ENCODE results near the gene CDYL. TPM values are rescaled to one million over a fixed set of nuclear protein-coding genes. Genes with fewer than 3 reads are reported as not detected.
A peak's percentile ranks its signal among the peaks of the same experiment; 100 is the strongest.

Gene CDYL
- total and polyA plus RNA-seq, 8 donors: 3.4 to 15.3 (median 10.2) TPM

DNA sequence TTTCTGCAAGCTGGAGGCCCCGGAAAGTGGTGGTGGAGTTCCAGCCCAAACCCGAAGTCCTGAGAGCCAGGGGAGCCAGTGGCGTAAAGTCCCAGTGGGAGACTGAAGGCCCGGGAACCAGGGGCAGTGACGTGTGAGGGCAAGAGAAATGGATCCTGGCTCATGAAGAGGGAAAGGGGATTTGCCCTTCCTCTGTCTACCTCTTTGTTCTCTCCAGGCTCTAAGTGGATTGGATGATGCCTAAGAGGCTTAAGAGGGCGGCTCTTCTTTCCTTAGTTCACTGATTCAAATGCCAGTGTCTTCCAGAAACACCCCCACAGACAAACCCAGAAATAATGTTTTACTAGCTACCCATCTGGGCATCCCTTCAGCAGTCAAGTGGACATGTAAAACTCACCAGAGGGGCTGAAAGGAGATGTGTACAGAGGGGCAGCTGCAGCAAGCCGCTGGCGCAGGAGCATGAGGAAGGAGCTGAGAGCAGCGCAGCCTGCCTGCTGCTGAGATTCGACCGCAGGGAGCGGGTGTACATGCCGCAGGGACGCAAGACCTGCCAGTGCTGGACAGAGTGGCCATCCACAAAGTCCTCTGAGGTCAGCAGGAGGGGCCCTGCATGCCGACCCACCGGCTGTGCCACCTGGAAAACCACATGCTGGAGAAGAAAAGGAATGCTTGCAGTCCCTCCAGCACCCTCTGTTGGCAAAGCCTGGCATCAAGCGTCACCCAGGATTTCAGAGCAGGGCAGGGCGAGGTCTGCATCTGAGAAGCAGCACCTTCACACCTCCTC, 29.5 kb downstream of the CDYL start:
- WGBS, 2 donors: 67 to 70% methylated on average over 18 of the region's 18 CpGs

DNA sequence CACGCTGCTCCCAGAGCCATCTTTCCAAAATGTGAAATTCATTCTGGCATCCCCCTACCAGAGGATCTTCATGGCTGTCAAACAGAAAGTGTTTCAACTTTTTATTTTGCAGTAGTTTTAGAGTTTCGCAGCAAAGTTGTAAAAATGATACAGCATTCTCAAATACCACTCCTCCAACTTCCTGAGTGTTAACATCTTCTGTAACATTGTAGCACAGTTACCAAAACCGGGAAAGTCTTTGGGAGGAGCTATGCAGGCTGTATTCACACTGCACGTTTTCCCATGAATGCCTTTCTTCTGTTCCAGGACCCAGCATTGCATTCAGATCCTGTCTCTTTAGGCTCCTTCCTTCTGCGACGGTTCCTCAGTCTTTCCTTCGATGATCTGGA, 30.1 kb downstream of the CDYL start:
- intact Hi-C loops (cut with DNase I): no loop called here
- no peaks in the 10 kb centered on the region for H3K9me3 ChIP-seq

More for the DNA sequence above, 29.5 kb downstream of the CDYL start:
- no peak overlapping the region for H3K27ac ChIP-seq
- H3K27me3 ChIP-seq: no peaks in the 10 kb centered on the region
- H3K9me3 ChIP-seq: no peaks in the 10 kb centered on the region
- intact Hi-C loops (cut with DNase I): no loop called here
- no peaks in the 10 kb centered on the region for H3K4me1 ChIP-seq
- FAIRE-seq (no peak), ATAC-seq (peak; percentile 63 to 87 (median 83)), DNase-seq (peak; percentile 19 to 74 (median 44))
- TF ChIP-seq, protein P1, sequence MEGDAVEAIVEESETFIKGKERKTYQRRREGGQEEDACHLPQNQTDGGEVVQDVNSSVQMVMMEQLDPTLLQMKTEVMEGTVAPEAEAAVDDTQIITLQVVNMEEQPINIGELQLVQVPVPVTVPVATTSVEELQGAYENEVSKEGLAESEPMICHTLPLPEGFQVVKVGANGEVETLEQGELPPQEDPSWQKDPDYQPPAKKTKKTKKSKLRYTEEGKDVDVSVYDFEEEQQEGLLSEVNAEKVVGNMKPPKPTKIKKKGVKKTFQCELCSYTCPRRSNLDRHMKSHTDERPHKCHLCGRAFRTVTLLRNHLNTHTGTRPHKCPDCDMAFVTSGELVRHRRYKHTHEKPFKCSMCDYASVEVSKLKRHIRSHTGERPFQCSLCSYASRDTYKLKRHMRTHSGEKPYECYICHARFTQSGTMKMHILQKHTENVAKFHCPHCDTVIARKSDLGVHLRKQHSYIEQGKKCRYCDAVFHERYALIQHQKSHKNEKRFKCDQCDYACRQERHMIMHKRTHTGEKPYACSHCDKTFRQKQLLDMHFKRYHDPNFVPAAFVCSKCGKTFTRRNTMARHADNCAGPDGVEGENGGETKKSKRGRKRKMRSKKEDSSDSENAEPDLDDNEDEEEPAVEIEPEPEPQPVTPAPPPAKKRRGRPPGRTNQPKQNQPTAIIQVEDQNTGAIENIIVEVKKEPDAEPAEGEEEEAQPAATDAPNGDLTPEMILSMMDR (IDR thresholded peaks at IDR 0.05): peak; percentile 12 to 52 (median 34)
- no peak overlapping the region for H3K4me3 ChIP-seq
- no peaks in the 10 kb centered on the region for H3K36me3 ChIP-seq

DNA sequence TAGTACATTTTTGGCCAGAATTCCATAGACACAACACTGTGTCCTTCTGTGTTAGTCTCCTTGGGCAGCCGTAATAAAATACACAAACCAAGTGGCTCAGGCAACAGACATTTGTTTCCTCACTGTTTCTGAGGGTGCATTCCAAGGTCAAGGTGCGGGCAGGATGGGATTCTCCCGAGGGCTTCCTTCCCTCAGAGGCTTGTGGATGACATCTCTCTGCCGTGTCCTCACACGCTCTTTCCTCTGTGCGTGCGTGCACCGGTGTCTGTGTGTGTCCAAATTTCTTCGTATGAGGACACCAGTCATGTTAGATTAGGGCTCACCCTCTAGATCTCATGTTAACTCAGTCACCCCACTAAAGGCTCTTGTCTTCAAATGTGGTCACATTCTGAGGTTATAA, 30.6 kb downstream of the CDYL start:
- intact Hi-C loops (cut with DNase I): no loop called here
- no peak for FAIRE-seq
- no peak for ATAC-seq

More for the DNA sequence above, 30.1 kb downstream of the CDYL start:
- Histone ChIP-seq H3K4me1 (no peaks in the 10 kb centered on the region), H3K27me3 (no peaks in the 10 kb centered on the region), H3K27ac (no peak overlapping the region), H3K36me3 (no peaks in the 10 kb centered on the region), H3K4me3 (no peak overlapping the region)
- DNase-seq (no peak), FAIRE-seq (no peak), ATAC-seq (no peak)
- TF ChIP-seq, protein P1 (IDR thresholded peaks at IDR 0.05): no peak
- WGBS, 2 donors: 64 to 66% methylated on average over 7 of the region's 7 CpGs

DNA sequence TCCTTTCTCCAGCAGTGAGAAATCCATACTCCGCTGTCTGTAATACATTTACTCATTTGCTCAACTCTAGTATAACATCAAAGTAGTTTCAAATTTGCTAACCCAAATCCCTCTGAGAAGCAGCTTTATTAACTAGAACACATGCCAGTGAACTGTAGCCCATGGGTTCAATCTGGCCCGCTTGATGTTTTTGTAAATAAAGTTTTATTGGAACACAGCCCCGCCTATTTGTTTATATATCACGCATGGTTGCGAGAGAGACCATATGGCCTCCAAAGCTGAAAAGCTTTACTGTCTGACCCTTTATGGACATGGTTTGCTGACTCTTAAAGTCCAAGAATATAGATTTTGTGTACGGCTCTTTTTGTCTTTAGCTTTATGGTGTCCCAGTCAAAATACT, 32.2 kb downstream of the CDYL start:
- no peak overlapping the region for H3K4me3 ChIP-seq
- WGBS, 2 donors: 98% methylated on average over 6 of the region's 6 CpGs
- DNase-seq (no peak), FAIRE-seq (no peak), ATAC-seq (no peak)
- intact Hi-C loops (cut with DNase I): no loop called here
- H3K9me3 ChIP-seq: no peaks in the 10 kb centered on the region
- no peaks in the 10 kb centered on the region for H3K27me3 ChIP-seq
- H3K36me3 ChIP-seq: no peaks in the 10 kb centered on the region
- H3K4me1 ChIP-seq: no peaks in the 10 kb centered on the region
- no peak overlapping the region for H3K27ac ChIP-seq
- TF ChIP-seq, protein P1 (IDR thresholded peaks at IDR 0.05): no peak

More for the DNA sequence above, 30.6 kb downstream of the CDYL start:
- Histone ChIP-seq H3K27ac (no peak overlapping the region), H3K9me3 (no peaks in the 10 kb centered on the region), H3K4me3 (no peak overlapping the region), H3K36me3 (no peaks in the 10 kb centered on the region), H3K27me3 (no peaks in the 10 kb centered on the region), H3K4me1 (no peaks in the 10 kb centered on the region)
- DNase-seq: no peak
- 78 to 79% methylated on average over 9 of the region's 9 CpGs for whole genome bisulfite sequencing, 2 donors
- TF ChIP-seq, protein P1 (IDR thresholded peaks at IDR 0.05): no peak
